ENCODE results near the gene UPF3A. TPM values are rescaled to one million over a fixed set of nuclear protein-coding genes. Genes with fewer than 3 reads are reported as not detected.

UPF3A gene
- total RNA-seq, 1 donor from 2014 or later, result 79.8 TPM

DNA sequence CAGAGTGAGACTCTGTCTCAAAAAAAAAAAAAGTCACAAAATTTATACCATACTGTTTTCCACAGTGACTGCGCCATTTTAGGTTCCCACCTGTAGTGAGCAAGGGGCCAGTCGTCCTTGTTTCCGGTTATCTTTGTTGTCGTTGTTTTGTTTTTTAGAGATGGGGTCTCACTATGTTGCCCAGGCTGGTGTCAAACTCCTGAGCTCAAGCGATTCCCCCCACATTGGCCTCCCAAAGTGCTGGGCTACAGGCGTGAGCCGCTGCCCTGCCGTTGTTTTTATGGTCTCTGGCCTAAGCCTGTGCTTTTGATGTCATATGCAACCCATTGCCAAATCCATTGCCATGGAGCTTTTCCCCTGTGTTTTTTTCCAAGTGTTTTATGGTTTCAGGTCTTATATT lies 3.3 kb downstream of the UPF3A start:
- Histone ChIP-seq H3K36me3 (peaks cover 8 to 31% of the 10 kb centered on the region in 2 donors), H3K9me3 (no peaks in the 10 kb centered on the region), H3K27me3 (no peaks in the 10 kb centered on the region), H3K27ac (no peak overlapping the region), H3K4me1 (peaks cover 0 to 16% of the 10 kb centered on the region in 2 donors), H3K4me3 (no peak overlapping the region)
- intact Hi-C loops (cut with DNase I), result no loop called here
- no peak for DNase-seq (ENCODE audit: low spot score in 2 of 2)
- TF ChIP-seq, protein P1, sequence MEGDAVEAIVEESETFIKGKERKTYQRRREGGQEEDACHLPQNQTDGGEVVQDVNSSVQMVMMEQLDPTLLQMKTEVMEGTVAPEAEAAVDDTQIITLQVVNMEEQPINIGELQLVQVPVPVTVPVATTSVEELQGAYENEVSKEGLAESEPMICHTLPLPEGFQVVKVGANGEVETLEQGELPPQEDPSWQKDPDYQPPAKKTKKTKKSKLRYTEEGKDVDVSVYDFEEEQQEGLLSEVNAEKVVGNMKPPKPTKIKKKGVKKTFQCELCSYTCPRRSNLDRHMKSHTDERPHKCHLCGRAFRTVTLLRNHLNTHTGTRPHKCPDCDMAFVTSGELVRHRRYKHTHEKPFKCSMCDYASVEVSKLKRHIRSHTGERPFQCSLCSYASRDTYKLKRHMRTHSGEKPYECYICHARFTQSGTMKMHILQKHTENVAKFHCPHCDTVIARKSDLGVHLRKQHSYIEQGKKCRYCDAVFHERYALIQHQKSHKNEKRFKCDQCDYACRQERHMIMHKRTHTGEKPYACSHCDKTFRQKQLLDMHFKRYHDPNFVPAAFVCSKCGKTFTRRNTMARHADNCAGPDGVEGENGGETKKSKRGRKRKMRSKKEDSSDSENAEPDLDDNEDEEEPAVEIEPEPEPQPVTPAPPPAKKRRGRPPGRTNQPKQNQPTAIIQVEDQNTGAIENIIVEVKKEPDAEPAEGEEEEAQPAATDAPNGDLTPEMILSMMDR (IDR thresholded peaks at IDR 0.05), result no peak

DNA sequence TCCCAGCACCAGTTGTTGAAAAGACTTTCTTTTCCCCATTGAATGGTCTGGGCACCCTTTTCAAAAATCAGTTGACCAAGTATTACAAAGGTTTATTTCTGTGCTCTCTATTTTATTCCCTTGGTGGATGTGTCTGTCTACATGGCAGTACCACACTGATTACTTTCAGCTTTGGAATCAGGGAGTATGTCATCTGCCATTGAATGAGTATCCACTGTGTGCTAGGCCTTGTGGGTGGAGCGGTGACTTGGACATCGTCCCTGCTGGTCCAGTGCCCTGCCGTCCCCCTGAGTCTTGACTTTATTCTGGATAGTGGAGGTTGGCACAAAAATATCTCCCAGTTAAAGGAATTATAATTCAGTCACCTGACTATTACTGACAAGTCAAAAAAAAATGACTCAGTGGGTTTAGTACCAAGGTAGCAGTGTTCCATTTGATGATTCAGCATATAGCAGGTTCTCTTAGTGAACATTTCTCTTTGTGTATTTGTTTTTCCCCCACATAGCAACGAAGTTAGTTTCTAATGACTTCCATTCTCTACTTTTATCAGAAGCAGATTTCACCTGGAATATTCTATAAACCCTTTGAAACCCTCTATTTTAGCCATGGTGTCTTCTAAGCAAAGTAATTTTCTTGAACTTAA lies 3.9 kb downstream of the UPF3A start:
- Histone ChIP-seq H3K4me1 (peaks cover 0 to 15% of the 10 kb centered on the region in 2 donors), H3K36me3 (peaks cover 11 to 37% of the 10 kb centered on the region in 2 donors)

DNA sequence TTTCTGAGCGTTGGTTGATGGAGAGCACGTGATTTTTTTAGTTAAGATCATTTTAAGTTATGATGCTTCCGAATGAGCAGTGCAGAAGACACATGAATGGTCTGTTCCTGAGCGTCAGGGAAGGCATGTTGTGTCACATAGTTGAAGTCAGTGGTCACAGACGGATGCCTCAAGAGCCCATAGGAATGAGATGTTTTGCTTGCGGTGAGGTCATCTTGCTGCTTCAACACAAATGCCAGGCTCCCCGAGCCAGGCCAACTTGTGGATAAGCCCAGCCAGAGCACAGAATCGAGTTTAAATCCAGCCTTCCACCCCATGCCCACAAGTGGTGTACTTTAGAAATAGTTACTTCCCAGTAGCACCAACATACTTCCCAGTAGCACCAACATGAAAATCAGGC lies 5.4 kb downstream of the UPF3A start:
- H3K4me1 ChIP-seq, result peaks cover 0 to 9% of the 10 kb centered on the region in 2 donors
- H3K4me3 ChIP-seq, result no peak overlapping the region
- intact Hi-C loops (cut with DNase I), result no loop called here
- TF ChIP-seq, protein P1 (IDR thresholded peaks at IDR 0.05), result no peak
- H3K36me3 ChIP-seq, result peaks cover 14 to 41% of the 10 kb centered on the region in 2 donors
- DNase-seq (ENCODE audit: low spot score in 2 of 2), result no peak
- no peak overlapping the region for H3K27ac ChIP-seq
- no peaks in the 10 kb centered on the region for H3K9me3 ChIP-seq
- H3K27me3 ChIP-seq, result no peaks in the 10 kb centered on the region

More for the DNA sequence above, 3.9 kb downstream of the UPF3A start:
- H3K4me3 ChIP-seq, result no peak overlapping the region
- DNase-seq (ENCODE audit: low spot score in 2 of 2), result no peak
- no peaks in the 10 kb centered on the region for H3K9me3 ChIP-seq
- TF ChIP-seq, protein P1 (IDR thresholded peaks at IDR 0.05), result no peak
- H3K27ac ChIP-seq, result no peak overlapping the region
- H3K27me3 ChIP-seq, result no peaks in the 10 kb centered on the region
- intact Hi-C loops (cut with DNase I), result no loop called here

DNA sequence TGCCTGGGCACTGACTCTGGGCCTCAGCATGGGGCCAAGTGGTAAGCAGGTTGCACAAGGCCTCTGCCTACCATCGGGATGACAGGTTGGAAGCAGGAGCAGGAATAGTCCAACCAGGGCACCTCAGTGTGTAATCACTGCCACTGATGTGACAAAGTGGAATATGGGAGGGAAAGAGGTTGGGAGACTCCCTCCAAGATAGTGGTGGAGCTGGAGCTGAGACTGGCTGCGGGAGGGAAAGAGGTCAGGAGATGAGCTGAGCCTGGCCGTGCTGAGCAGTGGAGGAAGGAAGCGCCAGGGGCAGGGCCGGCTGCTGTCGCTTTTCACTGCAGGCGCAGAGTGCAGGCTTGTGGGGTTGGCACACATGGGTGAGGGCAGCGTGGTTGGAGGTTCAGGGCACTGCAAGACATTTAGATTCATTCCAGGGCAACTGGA lies 6.8 kb downstream of the UPF3A start:
- H3K36me3 ChIP-seq, result peaks cover 27 to 54% of the 10 kb centered on the region in 2 donors
- TF ChIP-seq, protein P1 (IDR thresholded peaks at IDR 0.05), result no peak
- no peak overlapping the region for H3K4me3 ChIP-seq
- no peak overlapping the region for H3K27ac ChIP-seq
- peaks cover 0 to 4% of the 10 kb centered on the region in 2 donors for H3K4me1 ChIP-seq
- no peaks in the 10 kb centered on the region for H3K27me3 ChIP-seq
- DNase-seq (ENCODE audit: low spot score in 2 of 2), result no peak
- intact Hi-C loops (cut with DNase I), result no loop called here
- H3K9me3 ChIP-seq, result no peaks in the 10 kb centered on the region

DNA sequence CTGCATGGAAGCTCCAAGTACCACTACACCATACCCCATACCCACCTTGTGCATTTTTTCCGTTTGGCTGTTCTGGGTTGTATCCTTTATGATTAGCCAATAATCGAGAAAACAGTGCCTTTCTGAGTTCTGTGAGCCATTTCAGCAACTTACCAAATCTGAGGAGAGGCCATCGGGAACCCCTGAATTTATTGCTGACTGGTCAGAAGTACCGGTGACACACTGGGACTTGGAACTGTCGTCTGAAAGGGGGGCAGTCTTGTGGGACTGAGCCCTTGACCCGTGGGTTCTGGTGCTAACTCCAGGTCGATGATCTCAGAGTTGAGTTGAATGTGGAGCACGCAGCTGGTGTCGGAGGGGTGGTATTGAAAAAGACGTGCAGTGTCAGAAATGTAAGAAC lies 15.0 kb downstream of the UPF3A start:
- no peak for DNase-seq (ENCODE audit: low spot score in 2 of 2)
- Histone ChIP-seq H3K27me3 (no peaks in the 10 kb centered on the region), H3K4me3 (no peak overlapping the region), H3K4me1 (no peaks in the 10 kb centered on the region), H3K27ac (no peak overlapping the region), H3K9me3 (no peaks in the 10 kb centered on the region), H3K36me3 (peaks cover 46 to 73% of the 10 kb centered on the region in 2 donors)
- TF ChIP-seq, protein P1 (IDR thresholded peaks at IDR 0.05), result no peak
- intact Hi-C loops (cut with DNase I), result no loop called here

Data from ascending aorta (tissue), 2 donors.